ENCODE data around the gene IFNA17. TPM values are rescaled to one million over a fixed set of nuclear protein-coding genes. Genes with fewer than 3 reads are reported as not detected.
A peak's percentile ranks its signal among the peaks of the same experiment; 100 is the strongest.
"Not testable (repeated sequence)": the region's sequence is repeated elsewhere in the genome, so short reads cannot be mapped to it uniquely, and the experiment has no call there.

Gene IFNA17
- total RNA-seq, 1 experiment from 2014 or later = not detected

GRCh38 chr9:21205204-21205603 is 22.8 kb downstream of the IFNA17 start:
- POLR2A ChIA-PET (ENCODE audit: unreplicated experiment) = no interaction called here
- no peak overlapping the region for H2AFZ ChIP-seq (ENCODE audit: low read length)
- intact Hi-C loops (cut with micrococcal nuclease) = no loop called here

GRCh38 chr9:21202105-21202504 is 25.9 kb downstream of the IFNA17 start, which contains the start of gene IFNA7:
Gene IFNA7 (minus strand): TSS chr9:21202205. CDS start chr9:21202165, 40 bp downstream.
- peaks cover 14% of the 10 kb centered on the region for H3K27me3 ChIP-seq (ENCODE audit: low read length)
- H3K36me3 ChIP-seq (ENCODE audit: low read depth, low read length); H3K4me1 ChIP-seq (ENCODE audit: insufficient read depth, low read length); H4K20me1 ChIP-seq (ENCODE audit: low read length); H3K9ac ChIP-seq (ENCODE audit: low read length); H3K4me3 ChIP-seq (ENCODE audit: low read length); H3K27ac ChIP-seq (ENCODE audit: low read length); ATAC-seq; H3F3A ChIP-seq (ENCODE audit: low read length, unreplicated experiment); DNase-seq; H2AFZ ChIP-seq (ENCODE audit: low read length); H3K9me2 ChIP-seq (replicated peaks; ENCODE audit: low read length); H3K4me2 ChIP-seq (ENCODE audit: low read length); intact Hi-C loops (cut with micrococcal nuclease); CTCF ChIA-PET; POLR2A ChIA-PET (ENCODE audit: unreplicated experiment); H3K79me2 ChIP-seq (ENCODE audit: low read length); BruUV-seq (replicated peaks); H3K9me3 ChIP-seq (ENCODE audit: low read length): not testable (repeated sequence)

More at GRCh38 chr9:21205204-21205603, 22.8 kb downstream of the IFNA17 start:
- TF ChIP-seq CTCF (conservative IDR thresholded peaks at IDR 0.05; ENCODE audit: low read depth, low read length) = no peak
- no peak for ATAC-seq
- DNase-seq = no peak
- Histone ChIP-seq H3K4me2 (ENCODE audit: low read length) (no peak overlapping the region), H3K79me2 (ENCODE audit: low read length) (no peaks in the 10 kb centered on the region), H3K27me3 (ENCODE audit: low read length) (peaks cover 10% of the 10 kb centered on the region), H3K4me1 (ENCODE audit: insufficient read depth, low read length) (no peaks in the 10 kb centered on the region), H3F3A (ENCODE audit: low read length, unreplicated experiment) (no peaks in the 10 kb centered on the region), H3K4me3 (ENCODE audit: low read length) (no peak overlapping the region), H3K36me3 (ENCODE audit: low read depth, low read length) (no peaks in the 10 kb centered on the region), H3K27ac (ENCODE audit: low read length) (no peak overlapping the region), H3K9ac (ENCODE audit: low read length) (no peak overlapping the region), H4K20me1 (ENCODE audit: low read length) (no peaks in the 10 kb centered on the region), H3K9me2 (replicated peaks; ENCODE audit: low read length) (no peaks in the 10 kb centered on the region), H3K9me3 (ENCODE audit: low read length) (no peaks in the 10 kb centered on the region)
- no TSS peak for BruUV-seq (replicated peaks)
- CTCF ChIA-PET = no interaction called here

- ATAC-seq (peak; percentile 86), DNase-seq (peak; percentile 42)
- H2AFZ ChIP-seq (ENCODE audit: low read length); H4K20me1 ChIP-seq (ENCODE audit: low read length); H3K4me2 ChIP-seq (ENCODE audit: low read length); H3K27ac ChIP-seq (ENCODE audit: low read length); POLR2A ChIA-PET (ENCODE audit: unreplicated experiment); intact Hi-C loops (cut with micrococcal nuclease); BruUV-seq (replicated peaks); H3K36me3 ChIP-seq (ENCODE audit: low read depth, low read length); H3K4me1 ChIP-seq (ENCODE audit: insufficient read depth, low read length); H3K4me3 ChIP-seq (ENCODE audit: low read length); H3K9me2 ChIP-seq (replicated peaks; ENCODE audit: low read length); H3K27me3 ChIP-seq (ENCODE audit: low read length); H3F3A ChIP-seq (ENCODE audit: low read length, unreplicated experiment); H3K79me2 ChIP-seq (ENCODE audit: low read length); H3K9me3 ChIP-seq (ENCODE audit: low read length); H3K9ac ChIP-seq (ENCODE audit: low read length): not testable (repeated sequence)
- CTCF ChIA-PET = interaction anchor here (0.6 to 0.9 kb wide), 3 partner anchors 12 to 239 kb away, joined by 4 to 6 read pairs (median 5); no protein-coding TSS in a partner anchor
- peak; percentile 56 for TF ChIP-seq CTCF (conservative IDR thresholded peaks at IDR 0.05; ENCODE audit: low read depth, low read length)
Measured at GRCh38 chr9:21194867-21195776, 32.9 kb downstream of the IFNA17 start.

GRCh38 chr9:21187487-21187886 is 40.5 kb downstream of the IFNA17 start, which contains the start of gene IFNA4:
Gene IFNA4 (minus strand): TSS chr9:21187587. CDS start chr9:21187531, 56 bp downstream.
- H3K79me2 ChIP-seq (ENCODE audit: low read length); H3K4me2 ChIP-seq (ENCODE audit: low read length); H2AFZ ChIP-seq (ENCODE audit: low read length); H3K4me1 ChIP-seq (ENCODE audit: insufficient read depth, low read length); H4K20me1 ChIP-seq (ENCODE audit: low read length); H3K36me3 ChIP-seq (ENCODE audit: low read depth, low read length); H3K27me3 ChIP-seq (ENCODE audit: low read length); H3K4me3 ChIP-seq (ENCODE audit: low read length); DNase-seq; POLR2A ChIA-PET (ENCODE audit: unreplicated experiment); H3K9me3 ChIP-seq (ENCODE audit: low read length); H3K9me2 ChIP-seq (replicated peaks; ENCODE audit: low read length); intact Hi-C loops (cut with micrococcal nuclease); ATAC-seq; H3F3A ChIP-seq (ENCODE audit: low read length, unreplicated experiment); H3K27ac ChIP-seq (ENCODE audit: low read length); CTCF ChIA-PET; H3K9ac ChIP-seq (ENCODE audit: low read length); BruUV-seq (replicated peaks): not testable (repeated sequence)

Measured in PC-3 (cell line).